ENCODE results near the gene TMEM132A. TPM values are rescaled to one million over a fixed set of nuclear protein-coding genes. Genes with fewer than 3 reads are reported as not detected.
"Not testable (repeated sequence)": the region's sequence is repeated elsewhere in the genome, so short reads cannot be mapped to it uniquely, and the experiment has no call there.

Gene TMEM132A
- total and polyA plus RNA-seq, 3 experiments from 2014 or later = 0.68 to 0.73 TPM; not detected in 1

DNA sequence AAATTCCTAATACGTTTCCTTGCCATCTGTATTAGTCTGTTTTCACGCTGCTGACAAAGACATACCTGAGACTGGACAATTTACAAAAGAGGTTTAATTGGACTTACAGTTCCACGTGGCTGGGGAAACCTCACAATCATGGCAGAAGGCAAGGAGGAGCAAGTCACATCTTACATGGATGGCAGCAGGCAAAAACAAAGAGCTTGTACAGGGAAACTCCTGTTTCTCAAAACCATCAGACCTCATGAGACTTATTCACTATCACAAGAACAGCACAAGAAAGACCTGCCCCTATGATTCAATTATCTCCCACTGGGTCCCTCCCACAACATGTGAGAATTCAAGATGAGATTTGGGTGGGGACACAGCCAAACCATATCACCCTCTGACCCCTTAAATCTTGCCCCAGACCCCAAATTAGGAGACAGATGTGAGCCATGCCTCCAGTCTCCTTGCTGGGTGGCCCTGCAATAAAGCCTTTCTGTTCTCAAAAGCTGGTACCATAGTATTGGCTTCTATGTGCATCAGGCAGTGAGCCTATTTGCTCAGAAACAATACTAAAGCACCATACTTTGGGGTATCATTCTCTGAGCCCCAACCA lies 14.5 kb upstream of the TMEM132A start:
- DNase-seq; H3K27ac ChIP-seq (ENCODE audit: low read depth, low read length); CTCF ChIA-PET; H3K4me3 ChIP-seq (ENCODE audit: low read length); H3K4me3 Mint-ChIP-seq; H3K9me3 ChIP-seq (ENCODE audit: low read length); H3K9me3 Mint-ChIP-seq; H3K27me3 Mint-ChIP-seq; POLR2A ChIA-PET; H3K36me3 ChIP-seq (ENCODE audit: insufficient read depth, low read length); H3K27me3 ChIP-seq (ENCODE audit: insufficient read depth, low read length, poor library complexity, severe bottlenecking): not testable (repeated sequence)
- peak overlapping the region in 2 of 8 donors; percentile 61 to 90 for H3K27ac Mint-ChIP-seq
- H3K36me3 Mint-ChIP-seq = peaks cover 0 to 16% (median 0%) of the 10 kb centered on the region in 3 donors
- H3K4me1 Mint-ChIP-seq = peaks cover 51 to 67% (median 58%) of the 10 kb centered on the region in 3 donors
- peaks cover 46% of the 10 kb centered on the region for H3K4me1 ChIP-seq (ENCODE audit: insufficient read depth, low read length)

DNA sequence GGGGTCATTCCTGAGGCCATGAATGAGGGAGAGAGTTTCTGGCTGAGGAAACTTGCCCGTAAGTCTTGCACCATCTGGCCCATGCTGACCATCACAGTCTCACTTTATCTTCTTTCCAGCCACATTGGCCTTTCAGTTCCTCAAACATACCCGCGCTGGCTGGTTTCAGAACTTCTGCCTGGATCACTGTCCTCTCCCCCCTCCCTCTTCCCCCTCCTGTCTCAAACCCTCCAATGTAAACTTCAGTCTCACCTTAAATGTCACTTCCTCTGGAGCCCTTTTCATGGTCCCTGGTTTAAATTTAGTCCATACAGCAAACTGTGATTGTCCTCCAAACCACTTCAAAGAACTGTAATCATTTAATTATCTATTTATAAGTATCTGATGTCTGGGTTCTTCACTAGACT lies 14.0 kb upstream of the TMEM132A start:
- H3K4me1 Mint-ChIP-seq = peaks cover 51 to 67% (median 57%) of the 10 kb centered on the region in 3 donors
- ChIA-PET POLR2A (no interaction called here), CTCF (interaction anchor here (3.9 kb wide), 1 partner anchor 10 kb away, joined by 31 read pairs; no protein-coding TSS in a partner anchor)
- no peaks in the 10 kb centered on the region for H3K36me3 ChIP-seq (ENCODE audit: insufficient read depth, low read length)
- H3K27ac ChIP-seq (ENCODE audit: low read depth, low read length) = no peak overlapping the region
- H3K27me3 ChIP-seq (ENCODE audit: insufficient read depth, low read length, poor library complexity, severe bottlenecking) = no peaks in the 10 kb centered on the region
- peaks cover 45% of the 10 kb centered on the region for H3K4me1 ChIP-seq (ENCODE audit: insufficient read depth, low read length)
- H3K9me3 Mint-ChIP-seq = no peaks in the 10 kb centered on the region
- no peak overlapping the region for H3K4me3 Mint-ChIP-seq
- no peaks in the 10 kb centered on the region for H3K27me3 Mint-ChIP-seq
- peak overlapping the region in 3 of 8 donors; percentile 65 to 99 (median 90) for H3K27ac Mint-ChIP-seq
- H3K4me3 ChIP-seq (ENCODE audit: low read length) = no peak overlapping the region
- H3K9me3 ChIP-seq (ENCODE audit: low read length) = no peaks in the 10 kb centered on the region
- no peak for DNase-seq
- H3K36me3 Mint-ChIP-seq = peaks cover 0 to 18% (median 0%) of the 10 kb centered on the region in 3 donors

DNA sequence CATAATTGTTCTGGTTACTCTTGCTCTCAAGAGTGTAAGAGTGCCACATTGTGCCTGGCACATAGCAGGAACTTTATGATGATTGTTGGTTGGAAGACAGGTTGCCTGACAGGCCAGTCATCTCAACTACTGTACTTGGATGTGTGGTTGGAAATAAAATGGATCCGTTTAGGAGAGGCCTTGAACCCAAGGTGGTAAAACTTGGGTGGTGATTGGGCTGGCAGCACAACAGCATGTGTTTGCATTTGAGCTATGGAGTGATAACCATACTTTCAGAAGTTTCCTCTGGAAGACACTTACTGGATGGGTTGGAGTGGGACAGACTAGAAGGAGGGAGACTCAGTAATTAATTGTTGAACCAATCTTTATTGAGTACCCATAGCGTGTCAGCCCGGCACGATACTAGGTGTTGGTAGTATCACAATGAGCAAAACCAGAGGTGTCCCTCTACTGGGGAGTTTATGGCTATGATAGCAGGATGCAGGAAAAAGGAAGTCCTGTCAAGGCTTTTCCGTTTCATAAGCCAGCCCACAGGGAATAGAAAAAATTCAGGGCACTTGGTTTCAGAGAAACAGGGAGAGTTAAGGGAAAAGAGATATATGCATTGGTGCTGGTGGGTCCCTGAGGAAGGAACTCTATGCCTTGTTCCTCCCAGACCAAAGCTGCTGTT lies 13.4 kb upstream of the TMEM132A start:
- no peaks in the 10 kb centered on the region for H3K27me3 Mint-ChIP-seq
- Histone ChIP-seq H3K27ac (ENCODE audit: low read depth, low read length) (no peak overlapping the region), H3K4me3 (ENCODE audit: low read length) (no peak overlapping the region), H3K36me3 (ENCODE audit: insufficient read depth, low read length) (no peaks in the 10 kb centered on the region), H3K27me3 (ENCODE audit: insufficient read depth, low read length, poor library complexity, severe bottlenecking) (no peaks in the 10 kb centered on the region), H3K4me1 (ENCODE audit: insufficient read depth, low read length) (peaks cover 45% of the 10 kb centered on the region), H3K9me3 (ENCODE audit: low read length) (no peaks in the 10 kb centered on the region)
- H3K9me3 Mint-ChIP-seq = no peaks in the 10 kb centered on the region
- ChIA-PET POLR2A (no interaction called here), CTCF (interaction anchor here (3.9 kb wide), 1 partner anchor 10 kb away, joined by 31 read pairs; no protein-coding TSS in a partner anchor)
- peak overlapping the region in 7 of 8 donors; percentile 51 to 99 (median 90) for H3K27ac Mint-ChIP-seq
- peaks cover 52 to 67% (median 58%) of the 10 kb centered on the region in 3 donors for H3K4me1 Mint-ChIP-seq
- DNase-seq = no peak
- H3K36me3 Mint-ChIP-seq = peaks cover 0 to 13% (median 0%) of the 10 kb centered on the region in 3 donors
- peak overlapping the region in 3 of 7 donors; percentile 35 to 57 (median 42) for H3K4me3 Mint-ChIP-seq

DNA sequence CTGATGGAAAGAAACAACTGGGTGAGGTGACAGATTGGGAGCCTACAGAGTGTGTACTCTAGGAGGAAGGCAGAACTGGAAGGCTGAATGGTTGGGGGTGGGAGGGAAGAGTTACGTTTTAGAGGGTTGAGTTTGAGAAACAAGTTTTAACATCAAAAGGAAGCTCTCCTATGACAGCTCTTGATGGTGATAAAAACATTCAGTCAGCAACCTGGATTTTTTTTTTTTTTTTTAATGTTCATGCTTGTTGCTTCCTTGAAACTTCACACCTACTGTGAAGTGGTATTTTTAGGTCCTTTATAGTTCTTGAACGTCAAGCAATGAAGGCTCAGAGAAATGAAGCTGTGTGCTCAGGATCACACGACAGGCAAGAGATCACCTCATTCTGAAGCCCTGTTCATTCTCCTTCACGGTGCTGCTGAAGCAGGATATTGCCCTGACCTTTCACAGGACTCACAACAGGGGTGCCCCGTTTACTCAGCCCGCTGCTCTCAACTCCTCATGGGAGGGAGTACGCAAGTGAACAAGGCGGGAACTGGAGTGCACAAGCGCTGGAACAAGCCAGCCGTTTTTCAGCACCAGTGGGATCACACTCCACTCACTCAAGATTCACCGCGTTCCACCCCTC lies 11.9 kb upstream of the TMEM132A start:
- no peaks in the 10 kb centered on the region for H3K27me3 ChIP-seq (ENCODE audit: insufficient read depth, low read length, poor library complexity, severe bottlenecking)
- peak overlapping the region; percentile 91 for H3K4me3 ChIP-seq (ENCODE audit: low read length)
- Mint-ChIP-seq H3K36me3 (peaks cover 0 to 12% (median 0%) of the 10 kb centered on the region in 3 donors), H3K9me3 (no peaks in the 10 kb centered on the region), H3K27ac (peak overlapping the region; percentile 82 to 99 (median 94)), H3K4me3 (peak overlapping the region; percentile 59 to 99 (median 95)), H3K4me1 (peaks cover 57 to 72% (median 62%) of the 10 kb centered on the region in 3 donors), H3K27me3 (no peaks in the 10 kb centered on the region)
- peaks cover 47% of the 10 kb centered on the region for H3K4me1 ChIP-seq (ENCODE audit: insufficient read depth, low read length)
- H3K36me3 ChIP-seq (ENCODE audit: insufficient read depth, low read length) = no peaks in the 10 kb centered on the region
- H3K9me3 ChIP-seq (ENCODE audit: low read length) = no peaks in the 10 kb centered on the region
- POLR2A ChIA-PET = interaction anchor here (0.6 to 1.2 kb wide), 5 partner anchors 8 to 249 kb away, joined by 3 to 6 read pairs (median 4); partner anchors contain the start of genes CD5, TMEM132A and VPS37C
- peak overlapping the region; percentile 58 for H3K27ac ChIP-seq (ENCODE audit: low read depth, low read length)
- peak in 3 of 5 donors; percentile 60 to 81 (median 78) for DNase-seq
- CTCF ChIA-PET = interaction anchor here (0.7 to 4.8 kb wide), 4 partner anchors 7 to 595 kb away, joined by 3 to 51 read pairs (median 20); partner anchors contain the start of gene PRPF19

DNA sequence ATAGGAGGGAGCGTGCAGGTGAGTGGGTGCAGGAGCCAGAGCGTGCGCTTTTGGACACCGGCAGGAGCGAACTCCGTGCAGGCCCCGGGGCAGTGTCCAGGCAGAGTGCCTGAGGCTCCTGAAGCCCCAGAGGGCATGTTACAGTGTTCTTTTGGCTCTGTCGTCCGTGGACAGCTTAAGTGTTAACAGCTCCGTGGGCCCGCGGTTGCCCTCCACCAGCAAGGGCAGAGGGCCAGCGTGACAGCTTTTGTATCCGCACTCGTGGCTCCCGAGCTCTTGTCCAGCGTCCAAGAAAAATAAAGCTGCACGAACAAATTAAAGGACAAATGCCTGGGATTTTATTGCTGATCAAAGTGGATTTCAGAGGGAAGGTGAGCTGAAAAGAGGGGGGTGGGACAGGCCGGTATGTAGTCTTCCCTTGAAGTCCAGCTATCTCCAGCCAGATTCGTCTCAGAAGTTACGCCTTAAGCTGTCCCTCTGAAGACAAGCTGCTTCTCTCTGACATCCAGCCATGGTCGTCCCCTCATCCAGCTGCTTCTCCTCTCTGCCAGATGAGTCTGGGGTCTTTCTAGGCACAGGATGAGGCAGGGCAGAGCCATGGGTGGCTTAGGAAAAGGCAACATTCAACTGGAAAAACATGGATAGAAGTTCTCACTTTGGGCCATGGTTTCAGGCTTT lies 11.3 kb upstream of the TMEM132A start:
- H3K4me3 ChIP-seq (ENCODE audit: low read length) = peak overlapping the region; percentile 91
- no peak for DNase-seq
- H3K27ac ChIP-seq (ENCODE audit: low read depth, low read length) = peak overlapping the region; percentile 82
- Mint-ChIP-seq H3K36me3 (peaks cover 0 to 12% (median 0%) of the 10 kb centered on the region in 3 donors), H3K27me3 (no peaks in the 10 kb centered on the region), H3K4me3 (peak overlapping the region; percentile 73 to 99 (median 97)), H3K4me1 (peaks cover 59 to 77% (median 63%) of the 10 kb centered on the region in 3 donors), H3K9me3 (no peaks in the 10 kb centered on the region), H3K27ac (peak overlapping the region; percentile 58 to 99 (median 98))
- ChIA-PET CTCF (interaction anchor here (0.7 to 4.8 kb wide), 8 partner anchors 8 to 595 kb away, joined by 3 to 51 read pairs (median 7); partner anchors contain the start of gene PRPF19), POLR2A (interaction anchor here (0.6 to 3.8 kb wide), 8 partner anchors 8 to 880 kb away, joined by 3 to 33 read pairs (median 4); partner anchors contain the start of genes CD5, FEN1 and PRPF19)
- H3K9me3 ChIP-seq (ENCODE audit: low read length) = no peaks in the 10 kb centered on the region
- no peaks in the 10 kb centered on the region for H3K27me3 ChIP-seq (ENCODE audit: insufficient read depth, low read length, poor library complexity, severe bottlenecking)
- peaks cover 47% of the 10 kb centered on the region for H3K4me1 ChIP-seq (ENCODE audit: insufficient read depth, low read length)
- H3K36me3 ChIP-seq (ENCODE audit: insufficient read depth, low read length) = peaks cover 2% of the 10 kb centered on the region

DNA sequence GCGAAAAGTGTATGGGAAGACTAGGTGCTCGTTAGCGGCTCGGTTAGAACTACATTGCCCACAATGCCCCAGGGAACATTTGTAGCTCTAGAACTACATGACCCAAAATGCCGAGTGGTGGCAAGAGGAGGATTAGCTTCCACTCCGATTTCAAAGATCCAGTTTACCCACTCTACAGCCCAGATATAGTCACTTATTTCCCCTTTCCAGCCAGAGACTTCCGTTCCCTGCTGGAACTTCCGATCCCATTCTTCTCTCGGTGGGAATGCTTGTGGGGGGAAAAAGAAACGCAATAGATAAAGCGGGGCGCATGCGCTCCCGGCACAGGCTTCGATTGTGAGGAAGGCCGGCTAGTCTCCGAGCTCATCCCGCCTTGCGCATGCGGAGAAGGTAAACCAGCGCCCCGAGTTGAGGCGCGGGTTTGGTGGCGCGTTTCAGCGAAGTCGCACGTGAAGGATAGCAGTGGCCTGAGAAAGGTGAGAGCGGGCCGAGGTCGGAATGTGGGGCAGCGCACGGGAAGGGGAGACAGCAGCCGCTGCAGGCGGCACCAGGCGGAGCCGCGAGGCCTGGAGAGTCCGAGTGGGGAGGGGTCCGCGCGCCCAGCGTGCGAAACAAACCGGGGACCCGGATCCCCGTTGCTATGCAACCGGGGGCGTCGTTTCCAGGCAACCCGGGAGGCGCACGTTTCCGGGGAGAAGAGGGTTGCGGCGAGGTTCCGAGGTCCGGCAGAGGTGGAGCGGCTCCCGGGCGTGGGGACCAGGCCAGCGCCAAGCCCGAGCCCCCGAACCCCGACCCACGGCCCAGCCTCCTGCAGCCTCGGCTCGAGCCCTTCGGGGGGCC lies 10.2 kb upstream of the TMEM132A start, which contains the start of gene TMEM109:
TMEM109 (plus strand) TSS at position 366 of the 840 bp plus-strand sequence. CDS start 5,536 bp downstream, outside the sequence.
- no peaks in the 10 kb centered on the region for H3K27me3 ChIP-seq (ENCODE audit: insufficient read depth, low read length, poor library complexity, severe bottlenecking)
- peaks cover 47% of the 10 kb centered on the region for H3K4me1 ChIP-seq (ENCODE audit: insufficient read depth, low read length)
- ChIA-PET POLR2A (interaction anchor here (0.5 to 3.8 kb wide), 10 partner anchors 9 to 879 kb away, joined by 3 to 33 read pairs (median 3); partner anchors contain the start of genes CD5, CD6, FEN1 and PRPF19), CTCF (interaction anchor here (0.7 to 4.8 kb wide), 11 partner anchors 9 to 274 kb away, joined by 3 to 51 read pairs (median 6); partner anchors contain the start of gene PRPF19)
- peaks cover 0 to 18% (median 0%) of the 10 kb centered on the region in 3 donors for H3K36me3 Mint-ChIP-seq
- peaks cover 59 to 81% (median 63%) of the 10 kb centered on the region in 3 donors for H3K4me1 Mint-ChIP-seq
- peak; percentile 82 to 92 (median 88) for DNase-seq
- H3K9me3 ChIP-seq (ENCODE audit: low read length) = no peaks in the 10 kb centered on the region
- H3K27ac Mint-ChIP-seq = peak within 1 kb of the TSS; percentile 95 to 99 (median 98)
- H3K36me3 ChIP-seq (ENCODE audit: insufficient read depth, low read length) = peaks cover 6% of the 10 kb centered on the region
- no peaks in the 10 kb centered on the region for H3K9me3 Mint-ChIP-seq
- H3K4me3 Mint-ChIP-seq = peak within 1 kb of the TSS; percentile 93 to 99 (median 97)
- H3K27ac ChIP-seq (ENCODE audit: low read depth, low read length) = peak within 1 kb of the TSS; percentile 82
- H3K27me3 Mint-ChIP-seq = no peaks in the 10 kb centered on the region
- H3K4me3 ChIP-seq (ENCODE audit: low read length) = peak within 1 kb of the TSS; percentile 91

Measured in CD8-positive, alpha-beta memory T cell (primary cell).